ENCODE results near the gene FAM83B.

- TF ChIP-seq ZBTB44 (tag by site-specific recombination; IDR thresholded peaks at IDR 0.05) (no peak), TRIM28 (IDR thresholded peaks at IDR 0.05; ENCODE audit: borderline replicate concordance, low read length) (no peak), REST (tag by site-specific recombination; IDR thresholded peaks at IDR 0.05) (no peak), CTCF (tag by site-specific recombination; IDR thresholded peaks at IDR 0.05) (no peak), KLF7 (tag by site-specific recombination; IDR thresholded peaks at IDR 0.05; ENCODE audit: borderline replicate concordance) (no peak)
These were observed 49.7 kb downstream of the FAM83B start for GRCh38 chr6:54896302-54896701.

All from HEK293 (cell line).